Measurements from ENCODE around the gene BEND6. TPM values are rescaled to one million over a fixed set of nuclear protein-coding genes. Genes with fewer than 3 reads are reported as not detected.

The BEND6 gene
- total and polyA plus RNA-seq, 2 of the 13 experiments (the other 11 are each of a cell fraction or from before 2014, with no cell fraction given) = 0.20 to 0.21 TPM

DNA sequence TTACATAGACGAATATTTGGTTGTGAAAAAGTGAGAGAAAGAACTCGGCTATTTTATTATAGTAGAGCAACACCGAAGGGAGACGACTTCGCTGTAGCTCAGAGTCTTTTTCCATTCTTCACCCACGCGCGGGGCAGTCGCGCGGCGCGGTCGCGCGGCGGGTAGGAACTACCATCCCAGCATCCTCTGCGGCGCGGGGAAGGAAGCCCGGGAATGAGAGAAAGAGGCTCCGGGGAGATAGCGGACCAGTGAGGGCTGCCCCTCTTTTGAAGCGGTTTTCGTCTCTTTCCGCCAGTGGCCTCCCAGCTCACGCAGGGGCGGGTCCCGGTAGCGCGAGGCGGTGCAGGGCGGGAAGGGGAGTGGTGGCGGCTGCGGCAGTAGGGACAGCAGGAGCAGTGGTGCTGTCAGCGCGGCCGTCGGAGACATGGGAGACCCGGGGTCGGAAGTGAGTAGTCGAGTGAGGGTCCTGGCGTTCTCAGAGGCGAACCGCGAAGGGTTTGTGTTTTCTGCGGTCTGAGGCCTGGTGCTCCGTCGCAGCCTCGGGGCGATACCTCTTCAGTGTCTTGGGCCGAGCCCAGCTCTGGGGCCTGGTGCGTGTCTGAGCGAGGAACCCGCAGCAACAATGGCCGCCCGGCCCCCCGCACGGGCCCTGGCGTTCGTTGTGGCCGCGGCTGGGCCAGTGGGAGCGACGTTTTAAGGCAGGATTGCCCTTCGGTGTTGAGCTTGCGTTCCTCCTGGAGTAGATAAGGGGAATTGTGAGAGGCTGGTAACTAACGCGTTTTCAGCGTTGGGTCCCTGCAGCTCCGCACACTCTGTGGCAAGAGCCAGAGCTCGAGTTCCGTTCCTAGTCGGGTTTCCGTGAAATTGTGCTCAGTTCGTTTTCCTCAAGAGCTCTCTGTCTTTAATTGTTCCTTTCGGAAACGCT, 91.7 kb downstream of the BEND6 start, which contains the start of gene KIAA1586 (continued):
- TF ChIP-seq, protein P1, sequence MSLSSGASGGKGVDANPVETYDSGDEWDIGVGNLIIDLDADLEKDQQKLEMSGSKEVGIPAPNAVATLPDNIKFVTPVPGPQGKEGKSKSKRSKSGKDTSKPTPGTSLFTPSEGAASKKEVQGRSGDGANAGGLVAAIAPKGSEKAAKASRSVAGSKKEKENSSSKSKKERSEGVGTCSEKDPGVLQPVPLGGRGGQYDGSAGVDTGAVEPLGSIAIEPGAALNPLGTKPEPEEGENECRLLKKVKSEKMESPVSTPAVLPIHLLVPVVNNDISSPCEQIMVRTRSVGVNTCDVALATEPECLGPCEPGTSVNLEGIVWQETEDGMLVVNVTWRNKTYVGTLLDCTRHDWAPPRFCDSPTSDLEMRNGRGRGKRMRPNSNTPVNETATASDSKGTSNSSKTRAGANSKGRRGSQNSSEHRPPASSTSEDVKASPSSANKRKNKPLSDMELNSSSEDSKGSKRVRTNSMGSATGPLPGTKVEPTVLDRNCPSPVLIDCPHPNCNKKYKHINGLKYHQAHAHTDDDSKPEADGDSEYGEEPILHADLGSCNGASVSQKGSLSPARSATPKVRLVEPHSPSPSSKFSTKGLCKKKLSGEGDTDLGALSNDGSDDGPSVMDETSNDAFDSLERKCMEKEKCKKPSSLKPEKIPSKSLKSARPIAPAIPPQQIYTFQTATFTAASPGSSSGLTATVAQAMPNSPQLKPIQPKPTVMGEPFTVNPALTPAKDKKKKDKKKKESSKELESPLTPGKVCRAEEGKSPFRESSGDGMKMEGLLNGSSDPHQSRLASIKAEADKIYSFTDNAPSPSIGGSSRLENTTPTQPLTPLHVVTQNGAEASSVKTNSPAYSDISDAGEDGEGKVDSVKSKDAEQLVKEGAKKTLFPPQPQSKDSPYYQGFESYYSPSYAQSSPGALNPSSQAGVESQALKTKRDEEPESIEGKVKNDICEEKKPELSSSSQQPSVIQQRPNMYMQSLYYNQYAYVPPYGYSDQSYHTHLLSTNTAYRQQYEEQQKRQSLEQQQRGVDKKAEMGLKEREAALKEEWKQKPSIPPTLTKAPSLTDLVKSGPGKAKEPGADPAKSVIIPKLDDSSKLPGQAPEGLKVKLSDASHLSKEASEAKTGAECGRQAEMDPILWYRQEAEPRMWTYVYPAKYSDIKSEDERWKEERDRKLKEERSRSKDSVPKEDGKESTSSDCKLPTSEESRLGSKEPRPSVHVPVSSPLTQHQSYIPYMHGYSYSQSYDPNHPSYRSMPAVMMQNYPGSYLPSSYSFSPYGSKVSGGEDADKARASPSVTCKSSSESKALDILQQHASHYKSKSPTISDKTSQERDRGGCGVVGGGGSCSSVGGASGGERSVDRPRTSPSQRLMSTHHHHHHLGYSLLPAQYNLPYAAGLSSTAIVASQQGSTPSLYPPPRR (CRISPR knock-in tag; IDR thresholded peaks at IDR 0.05; ENCODE audit: borderline replicate concordance) = peak; percentile 74; the same call in 1 of the 2 replicates
- TF ChIP-seq YEATS2 (CRISPR knock-in tag; IDR thresholded peaks at IDR 0.05; ENCODE audit: borderline replicate concordance) = peak; percentile 89
- peak; percentile 80; the same call in 1 of the 2 replicates for TF ChIP-seq ZNF558 (CRISPR knock-in tag; IDR thresholded peaks at IDR 0.05; ENCODE audit: borderline replicate concordance)
- 0 out of 2 replicates have a peak, but pooled peaks have one; percentile 68 for TF ChIP-seq ZNF780A (CRISPR knock-in tag; IDR thresholded peaks at IDR 0.05)
- TF ChIP-seq, protein P2, sequence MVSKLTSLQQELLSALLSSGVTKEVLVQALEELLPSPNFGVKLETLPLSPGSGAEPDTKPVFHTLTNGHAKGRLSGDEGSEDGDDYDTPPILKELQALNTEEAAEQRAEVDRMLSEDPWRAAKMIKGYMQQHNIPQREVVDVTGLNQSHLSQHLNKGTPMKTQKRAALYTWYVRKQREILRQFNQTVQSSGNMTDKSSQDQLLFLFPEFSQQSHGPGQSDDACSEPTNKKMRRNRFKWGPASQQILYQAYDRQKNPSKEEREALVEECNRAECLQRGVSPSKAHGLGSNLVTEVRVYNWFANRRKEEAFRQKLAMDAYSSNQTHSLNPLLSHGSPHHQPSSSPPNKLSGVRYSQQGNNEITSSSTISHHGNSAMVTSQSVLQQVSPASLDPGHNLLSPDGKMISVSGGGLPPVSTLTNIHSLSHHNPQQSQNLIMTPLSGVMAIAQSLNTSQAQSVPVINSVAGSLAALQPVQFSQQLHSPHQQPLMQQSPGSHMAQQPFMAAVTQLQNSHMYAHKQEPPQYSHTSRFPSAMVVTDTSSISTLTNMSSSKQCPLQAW (CRISPR knock-in tag; IDR thresholded peaks at IDR 0.05) = 0 out of 2 replicates have a peak, but pooled peaks have one; percentile 48
- TF ChIP-seq POLR2AphosphoS5 (IDR thresholded peaks at IDR 0.05; ENCODE audit: low read depth, low read length) = peak; percentile 69
- TF ChIP-seq ZNF264 (CRISPR knock-in tag; IDR thresholded peaks at IDR 0.05) = peak; percentile 19; the same call in 1 of the 2 replicates
- TF ChIP-seq MIER3 (CRISPR knock-in tag; IDR thresholded peaks at IDR 0.05; ENCODE audit: borderline replicate concordance) = peak; percentile 86; the same call in 1 of the 2 replicates
- TF ChIP-seq RBM39 (IDR thresholded peaks at IDR 0.05; ENCODE audit: low read depth, low read length, poor library complexity, severe bottlenecking) = peak; percentile 73
- TF ChIP-seq ZNF337 (CRISPR knock-in tag; IDR thresholded peaks at IDR 0.05; ENCODE audit: borderline replicate concordance, low read depth) = peak; percentile 59; the same call in 1 of the 2 replicates
- TF ChIP-seq AHR (CRISPR knock-in tag; IDR thresholded peaks at IDR 0.05) = peak; percentile 92
- TF ChIP-seq, protein P3, sequence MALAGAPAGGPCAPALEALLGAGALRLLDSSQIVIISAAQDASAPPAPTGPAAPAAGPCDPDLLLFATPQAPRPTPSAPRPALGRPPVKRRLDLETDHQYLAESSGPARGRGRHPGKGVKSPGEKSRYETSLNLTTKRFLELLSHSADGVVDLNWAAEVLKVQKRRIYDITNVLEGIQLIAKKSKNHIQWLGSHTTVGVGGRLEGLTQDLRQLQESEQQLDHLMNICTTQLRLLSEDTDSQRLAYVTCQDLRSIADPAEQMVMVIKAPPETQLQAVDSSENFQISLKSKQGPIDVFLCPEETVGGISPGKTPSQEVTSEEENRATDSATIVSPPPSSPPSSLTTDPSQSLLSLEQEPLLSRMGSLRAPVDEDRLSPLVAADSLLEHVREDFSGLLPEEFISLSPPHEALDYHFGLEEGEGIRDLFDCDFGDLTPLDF (CRISPR knock-in tag; IDR thresholded peaks at IDR 0.05) = peak; percentile 96
- peak; percentile 38; the same call in 1 of the 2 replicates for TF ChIP-seq RAD21 (CRISPR knock-in tag; IDR thresholded peaks at IDR 0.05)
- peak; percentile 49; the same call in 1 of the 2 replicates for TF ChIP-seq HNRNPL (IDR thresholded peaks at IDR 0.05; ENCODE audit: low read depth, low read length)
- TF ChIP-seq POLR2G (IDR thresholded peaks at IDR 0.05; ENCODE audit: low read depth, low read length) = peak; percentile 80
- TF ChIP-seq, protein P4, sequence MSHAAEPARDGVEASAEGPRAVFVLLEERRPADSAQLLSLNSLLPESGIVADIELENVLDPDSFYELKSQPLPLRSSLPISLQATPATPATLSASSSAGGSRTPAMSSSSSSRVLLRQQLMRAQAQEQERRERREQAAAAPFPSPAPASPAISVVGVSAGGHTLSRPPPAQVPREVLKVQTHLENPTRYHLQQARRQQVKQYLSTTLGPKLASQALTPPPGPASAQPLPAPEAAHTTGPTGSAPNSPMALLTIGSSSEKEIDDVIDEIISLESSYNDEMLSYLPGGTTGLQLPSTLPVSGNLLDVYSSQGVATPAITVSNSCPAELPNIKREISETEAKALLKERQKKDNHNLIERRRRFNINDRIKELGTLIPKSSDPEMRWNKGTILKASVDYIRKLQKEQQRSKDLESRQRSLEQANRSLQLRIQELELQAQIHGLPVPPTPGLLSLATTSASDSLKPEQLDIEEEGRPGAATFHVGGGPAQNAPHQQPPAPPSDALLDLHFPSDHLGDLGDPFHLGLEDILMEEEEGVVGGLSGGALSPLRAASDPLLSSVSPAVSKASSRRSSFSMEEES (CRISPR knock-in tag; IDR thresholded peaks at IDR 0.05) = peak; percentile 69; the same call in 1 of the 2 replicates
- 0 out of 2 replicates have a peak, but pooled peaks have one; percentile 67 for TF ChIP-seq MIER2 (CRISPR knock-in tag; IDR thresholded peaks at IDR 0.05)
- TF ChIP-seq, protein P5, sequence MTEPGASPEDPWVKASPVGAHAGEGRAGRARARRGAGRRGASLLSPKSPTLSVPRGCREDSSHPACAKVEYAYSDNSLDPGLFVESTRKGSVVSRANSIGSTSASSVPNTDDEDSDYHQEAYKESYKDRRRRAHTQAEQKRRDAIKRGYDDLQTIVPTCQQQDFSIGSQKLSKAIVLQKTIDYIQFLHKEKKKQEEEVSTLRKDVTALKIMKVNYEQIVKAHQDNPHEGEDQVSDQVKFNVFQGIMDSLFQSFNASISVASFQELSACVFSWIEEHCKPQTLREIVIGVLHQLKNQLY (CRISPR knock-in tag; IDR thresholded peaks at IDR 0.05) = 0 out of 2 replicates have a peak, but pooled peaks have one; percentile 28
